Erythroblast (primary cell): Measurements from ENCODE around the gene B4GALNT3.

Experiments used
- GATA1 ChIP-seq: IDR thresholded peaks from 2 replicates; pipeline ENCODE4 v1.6.1; 2011; ENCODE audit warnings: low read depth, mild to moderate bottlenecking, control low read depth, low read length, moderate library complexity
- POLR2A ChIP-seq: IDR thresholded peaks from 2 replicates; pipeline ENCODE4 v1.6.1; 2011; ENCODE audit warnings: mild to moderate bottlenecking, low read length

DNA sequence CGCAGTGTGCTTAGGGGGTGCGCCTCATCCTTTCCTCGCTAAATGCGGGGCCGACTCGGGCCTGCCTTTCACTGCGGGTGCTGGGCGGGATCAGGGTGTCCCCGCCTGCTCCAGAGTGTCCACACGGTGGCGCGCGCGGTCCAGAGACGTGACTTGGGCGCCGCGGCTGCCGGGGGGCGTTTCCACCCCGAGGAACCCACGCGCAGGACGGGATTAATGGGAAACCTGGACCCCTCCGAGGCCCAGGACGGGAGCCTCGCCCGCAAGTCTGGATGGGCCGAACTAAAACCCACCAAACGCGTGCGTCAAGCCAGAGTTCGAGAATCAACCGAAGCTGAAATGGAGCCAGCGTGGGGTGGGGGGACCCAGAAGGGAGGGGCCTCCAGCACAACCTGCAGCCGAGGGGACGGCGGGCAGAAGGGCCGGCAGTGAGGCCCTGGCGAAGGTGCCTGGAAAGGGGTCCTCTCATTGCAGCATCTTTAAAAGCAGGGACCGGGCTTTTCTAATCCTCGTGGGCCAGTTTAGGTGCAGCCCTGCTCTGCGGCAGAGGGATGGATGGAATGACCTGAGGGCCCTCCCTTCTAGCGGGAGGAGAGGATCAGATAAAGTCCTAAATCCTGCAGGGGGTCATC lies 110.2 kb downstream of the B4GALNT3 start:
- TF ChIP-seq POLR2A (no peak), GATA1 (no peak)
